Thoracic aorta (tissue), 2 donors: Measurements from ENCODE around the gene CDK6. TPM values are rescaled to one million over a fixed set of nuclear protein-coding genes. Genes with fewer than 3 reads are reported as not detected.

Experiments used
- ATAC-seq: fragments of 150-250 bp; one replicate; pipeline ENCODE4 v1.8.0; 2017; ENCODE audit warnings: low read depth; ENCODE audit not compliant: insufficient number of reproducible peaks, low FRiP score
- DNase-seq: peaks from one replicate; pipeline ENCODE4 v3.0.0-alpha.2; 2020; ENCODE audit warnings: low spot score
- H3K27ac ChIP-seq, 2 donors: fragments of 200-600 bp; sonication (generic); 1 replicate in 1 of 2; 2 replicates in 1 of 2; pipeline ENCODE4 v1.5.1; 2016; ENCODE audit warnings: mild to moderate bottlenecking in 2 of 2, moderate library complexity in 2 of 2
- H3K27me3 ChIP-seq: fragments of 200-600 bp; sonication (generic); replicated peaks from 2 replicates; pipeline ENCODE4 v1.6.0; 2016; ENCODE audit warnings: mild to moderate bottlenecking; ENCODE audit not compliant: insufficient read depth
- H3K36me3 ChIP-seq: fragments of 200-600 bp; sonication (generic); one replicate; pipeline ENCODE4 v1.5.1; 2016
- H3K4me1 ChIP-seq, 2 donors: fragments of 200-600 bp; sonication (generic); 1 replicate in 1 of 2; 2 replicates in 1 of 2; pipeline versions ENCODE4 v1.5.1 to v1.6.0; 2016; ENCODE audit warnings: low read depth in 2 of 2, mild to moderate bottlenecking in 1 of 2; ENCODE audit not compliant: control insufficient read depth in 1 of 2
- H3K4me3 ChIP-seq: fragments of 200-600 bp; sonication (generic); 2 replicates; pipeline ENCODE4 v1.5.1; 2016; ENCODE audit warnings: mild to moderate bottlenecking
- H3K9me3 ChIP-seq: fragments of 200-600 bp; sonication (generic); 2 replicates; pipeline ENCODE4 v1.5.1; 2016
- total RNA-seq, 2 donors: library from RNA; depleted of rRNA; stranded (reverse); fragments of >200 nt; gene quantifications; one replicate each; pipeline versions ENCODE4 v1.1.0 to v1.2.3, GENCODE V29; 2016
- TF ChIP-seq, protein P1 (sequence below): fragments of 200-600 bp; sonication (generic); IDR thresholded peaks from one replicate; pipeline ENCODE4 v1.5.1; 2019; ENCODE audit warnings: antibody characterized with exemption

CDK6 gene
- total RNA-seq, 2 donors from 2014 or later: 25.5 to 31.8 TPM

GRCh38 chr7:92833024-92833765 lies 3.2 kb downstream of the CDK6 start:
- peak; percentile 63 for ATAC-seq
- TF ChIP-seq, protein P1, sequence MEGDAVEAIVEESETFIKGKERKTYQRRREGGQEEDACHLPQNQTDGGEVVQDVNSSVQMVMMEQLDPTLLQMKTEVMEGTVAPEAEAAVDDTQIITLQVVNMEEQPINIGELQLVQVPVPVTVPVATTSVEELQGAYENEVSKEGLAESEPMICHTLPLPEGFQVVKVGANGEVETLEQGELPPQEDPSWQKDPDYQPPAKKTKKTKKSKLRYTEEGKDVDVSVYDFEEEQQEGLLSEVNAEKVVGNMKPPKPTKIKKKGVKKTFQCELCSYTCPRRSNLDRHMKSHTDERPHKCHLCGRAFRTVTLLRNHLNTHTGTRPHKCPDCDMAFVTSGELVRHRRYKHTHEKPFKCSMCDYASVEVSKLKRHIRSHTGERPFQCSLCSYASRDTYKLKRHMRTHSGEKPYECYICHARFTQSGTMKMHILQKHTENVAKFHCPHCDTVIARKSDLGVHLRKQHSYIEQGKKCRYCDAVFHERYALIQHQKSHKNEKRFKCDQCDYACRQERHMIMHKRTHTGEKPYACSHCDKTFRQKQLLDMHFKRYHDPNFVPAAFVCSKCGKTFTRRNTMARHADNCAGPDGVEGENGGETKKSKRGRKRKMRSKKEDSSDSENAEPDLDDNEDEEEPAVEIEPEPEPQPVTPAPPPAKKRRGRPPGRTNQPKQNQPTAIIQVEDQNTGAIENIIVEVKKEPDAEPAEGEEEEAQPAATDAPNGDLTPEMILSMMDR: peak; percentile 83
- Histone ChIP-seq H3K27ac (peak overlapping the region; percentile 64 to 75), H3K4me3 (peak overlapping the region; percentile 91), H3K9me3 (no peaks in the 10 kb centered on the region), H3K4me1 (peaks cover 8 to 29% of the 10 kb centered on the region in 2 donors), H3K36me3 (no peaks in the 10 kb centered on the region), H3K27me3 (no peaks in the 10 kb centered on the region)
- DNase-seq: peak; percentile 33

DNA sequence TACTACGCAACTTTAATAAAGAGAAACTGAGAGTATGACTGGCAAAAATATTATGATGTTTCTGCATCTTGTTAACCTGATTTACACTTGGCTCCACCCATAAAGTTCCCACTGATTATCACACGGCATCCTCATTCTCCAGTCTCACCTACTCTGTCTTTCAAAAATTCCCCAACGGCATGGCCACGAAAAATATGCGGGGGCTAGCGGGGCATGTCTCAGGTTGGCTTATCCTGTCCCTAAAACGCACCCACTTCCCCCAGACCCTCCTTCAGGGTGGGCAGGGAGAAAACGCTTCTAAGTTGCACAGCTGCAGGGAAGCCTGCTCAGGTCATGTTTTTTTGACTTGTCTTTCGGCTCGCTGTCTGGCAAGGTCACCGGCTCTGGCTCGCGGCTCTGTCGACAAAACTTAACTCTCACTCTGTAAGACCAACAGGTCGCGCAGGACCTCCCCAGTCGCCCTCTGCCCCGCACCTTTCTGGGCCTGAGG lies 3.8 kb downstream of the CDK6 start:
- no peak for DNase-seq
- Histone ChIP-seq H3K27ac (peak overlapping the region; percentile 64 to 75), H3K27me3 (no peaks in the 10 kb centered on the region), H3K4me1 (peaks cover 8 to 30% of the 10 kb centered on the region in 2 donors), H3K9me3 (no peaks in the 10 kb centered on the region), H3K4me3 (peak overlapping the region; percentile 91), H3K36me3 (no peaks in the 10 kb centered on the region)
- TF ChIP-seq, protein P1: no peak
- ATAC-seq: no peak

DNA sequence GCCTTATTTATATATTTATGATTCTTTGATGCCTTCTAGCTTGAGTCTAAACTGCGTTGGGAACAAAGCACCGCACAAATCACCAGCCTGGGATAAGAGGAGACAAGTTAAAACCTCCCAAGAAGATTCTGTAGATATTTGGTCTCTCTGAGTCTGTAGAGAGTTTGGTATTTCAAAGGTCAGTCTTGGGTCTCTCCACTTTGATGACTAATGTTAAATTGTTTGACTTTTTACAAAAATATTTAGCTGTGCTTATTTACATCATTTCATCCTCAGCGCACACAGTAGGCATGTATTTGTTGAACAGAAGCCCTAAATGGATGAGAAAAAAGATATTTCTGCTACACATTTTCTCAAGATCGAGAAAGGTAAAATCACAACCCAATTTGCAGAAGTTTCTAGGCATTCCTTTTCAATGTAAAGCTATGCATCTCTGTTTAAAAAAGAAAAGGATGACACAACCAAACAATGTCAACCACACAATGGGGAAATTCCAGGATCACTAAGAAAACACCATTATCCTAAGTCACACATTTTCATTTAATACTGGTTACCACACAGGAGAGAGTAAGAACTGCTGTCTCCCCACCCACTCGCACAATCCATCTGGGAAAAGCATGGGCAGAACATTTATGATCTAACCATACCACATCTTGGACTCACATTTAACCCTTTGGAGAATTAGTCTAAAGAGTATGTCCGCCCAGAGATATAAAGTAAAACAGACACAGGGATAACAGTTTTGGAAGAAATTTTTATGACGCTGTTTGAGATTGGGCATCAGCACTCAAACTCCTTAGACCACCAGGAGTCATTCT lies 4.4 kb downstream of the CDK6 start:
- DNase-seq (no peak), ATAC-seq (no peak)
- no peaks in the 10 kb centered on the region for H3K9me3 ChIP-seq
- H3K36me3 ChIP-seq: no peaks in the 10 kb centered on the region
- no peaks in the 10 kb centered on the region for H3K27me3 ChIP-seq
- peaks cover 8 to 34% of the 10 kb centered on the region in 2 donors for H3K4me1 ChIP-seq
- H3K27ac ChIP-seq: peak overlapping the region in 1 of 2 donors; percentile 75
- peak overlapping the region; percentile 91 for H3K4me3 ChIP-seq
- TF ChIP-seq, protein P1: no peak

GRCh38 chr7:92830532-92831110 lies 5.8 kb downstream of the CDK6 start:
- no peaks in the 10 kb centered on the region for H3K36me3 ChIP-seq
- H3K4me3 ChIP-seq: no peak overlapping the region
- peaks cover 11 to 34% of the 10 kb centered on the region in 2 donors for H3K4me1 ChIP-seq
- H3K9me3 ChIP-seq: no peaks in the 10 kb centered on the region
- no peak overlapping the region for H3K27ac ChIP-seq
- DNase-seq (no peak), ATAC-seq (no peak)
- no peaks in the 10 kb centered on the region for H3K27me3 ChIP-seq
- TF ChIP-seq, protein P1: no peak

DNA sequence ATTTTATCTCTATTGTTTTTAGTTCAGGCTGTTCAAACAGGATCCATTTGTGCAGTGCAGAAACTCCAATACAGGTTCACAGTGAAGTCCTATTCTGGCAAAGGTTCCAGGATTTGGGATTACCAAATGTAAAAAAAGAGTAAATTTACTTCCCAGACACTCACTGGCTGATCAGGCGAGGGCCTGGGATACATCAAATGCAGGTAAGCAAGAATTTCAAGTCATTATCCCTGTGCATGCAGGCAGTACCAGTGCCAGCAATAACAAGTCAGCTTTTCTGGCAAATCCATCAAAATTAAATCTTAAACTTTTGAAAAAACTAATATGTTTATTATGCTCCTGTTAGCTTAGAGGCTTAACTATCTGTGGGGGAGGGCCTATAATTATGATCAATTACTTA lies 6.3 kb downstream of the CDK6 start:
- Histone ChIP-seq H3K4me3 (no peak overlapping the region), H3K27ac (no peak overlapping the region), H3K9me3 (no peaks in the 10 kb centered on the region), H3K27me3 (no peaks in the 10 kb centered on the region), H3K36me3 (no peaks in the 10 kb centered on the region), H3K4me1 (peaks cover 14 to 36% of the 10 kb centered on the region in 2 donors)
- TF ChIP-seq, protein P1: no peak
- no peak for ATAC-seq
- no peak for DNase-seq
